ENCODE measurements around the gene SEMA3D.

DNA sequence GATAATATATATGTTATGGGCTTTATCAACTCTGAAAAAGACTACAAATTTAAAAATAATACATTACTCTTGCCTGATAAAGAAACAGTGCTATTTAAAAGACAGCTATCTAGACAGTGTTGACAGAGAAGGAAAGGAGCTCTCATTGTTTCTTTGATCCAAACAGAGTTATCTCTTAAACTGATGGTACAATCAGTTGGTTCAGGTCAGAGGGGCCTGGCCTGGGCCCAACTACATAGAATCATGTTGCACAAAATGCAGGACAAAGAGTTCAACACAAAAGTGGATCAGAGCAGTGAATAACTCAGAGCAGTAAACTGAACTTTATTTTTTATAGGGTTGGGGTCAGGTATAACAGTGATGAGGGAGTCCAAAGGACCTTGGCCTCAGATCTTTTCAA is 33.8 kb upstream of the SEMA3D start:
- TF ChIP-seq, protein P1, sequence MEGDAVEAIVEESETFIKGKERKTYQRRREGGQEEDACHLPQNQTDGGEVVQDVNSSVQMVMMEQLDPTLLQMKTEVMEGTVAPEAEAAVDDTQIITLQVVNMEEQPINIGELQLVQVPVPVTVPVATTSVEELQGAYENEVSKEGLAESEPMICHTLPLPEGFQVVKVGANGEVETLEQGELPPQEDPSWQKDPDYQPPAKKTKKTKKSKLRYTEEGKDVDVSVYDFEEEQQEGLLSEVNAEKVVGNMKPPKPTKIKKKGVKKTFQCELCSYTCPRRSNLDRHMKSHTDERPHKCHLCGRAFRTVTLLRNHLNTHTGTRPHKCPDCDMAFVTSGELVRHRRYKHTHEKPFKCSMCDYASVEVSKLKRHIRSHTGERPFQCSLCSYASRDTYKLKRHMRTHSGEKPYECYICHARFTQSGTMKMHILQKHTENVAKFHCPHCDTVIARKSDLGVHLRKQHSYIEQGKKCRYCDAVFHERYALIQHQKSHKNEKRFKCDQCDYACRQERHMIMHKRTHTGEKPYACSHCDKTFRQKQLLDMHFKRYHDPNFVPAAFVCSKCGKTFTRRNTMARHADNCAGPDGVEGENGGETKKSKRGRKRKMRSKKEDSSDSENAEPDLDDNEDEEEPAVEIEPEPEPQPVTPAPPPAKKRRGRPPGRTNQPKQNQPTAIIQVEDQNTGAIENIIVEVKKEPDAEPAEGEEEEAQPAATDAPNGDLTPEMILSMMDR (conservative IDR thresholded peaks at IDR 0.05; ENCODE audit: low read depth in 2 of 2), result no peak
- TF ChIP-seq, protein P2, sequence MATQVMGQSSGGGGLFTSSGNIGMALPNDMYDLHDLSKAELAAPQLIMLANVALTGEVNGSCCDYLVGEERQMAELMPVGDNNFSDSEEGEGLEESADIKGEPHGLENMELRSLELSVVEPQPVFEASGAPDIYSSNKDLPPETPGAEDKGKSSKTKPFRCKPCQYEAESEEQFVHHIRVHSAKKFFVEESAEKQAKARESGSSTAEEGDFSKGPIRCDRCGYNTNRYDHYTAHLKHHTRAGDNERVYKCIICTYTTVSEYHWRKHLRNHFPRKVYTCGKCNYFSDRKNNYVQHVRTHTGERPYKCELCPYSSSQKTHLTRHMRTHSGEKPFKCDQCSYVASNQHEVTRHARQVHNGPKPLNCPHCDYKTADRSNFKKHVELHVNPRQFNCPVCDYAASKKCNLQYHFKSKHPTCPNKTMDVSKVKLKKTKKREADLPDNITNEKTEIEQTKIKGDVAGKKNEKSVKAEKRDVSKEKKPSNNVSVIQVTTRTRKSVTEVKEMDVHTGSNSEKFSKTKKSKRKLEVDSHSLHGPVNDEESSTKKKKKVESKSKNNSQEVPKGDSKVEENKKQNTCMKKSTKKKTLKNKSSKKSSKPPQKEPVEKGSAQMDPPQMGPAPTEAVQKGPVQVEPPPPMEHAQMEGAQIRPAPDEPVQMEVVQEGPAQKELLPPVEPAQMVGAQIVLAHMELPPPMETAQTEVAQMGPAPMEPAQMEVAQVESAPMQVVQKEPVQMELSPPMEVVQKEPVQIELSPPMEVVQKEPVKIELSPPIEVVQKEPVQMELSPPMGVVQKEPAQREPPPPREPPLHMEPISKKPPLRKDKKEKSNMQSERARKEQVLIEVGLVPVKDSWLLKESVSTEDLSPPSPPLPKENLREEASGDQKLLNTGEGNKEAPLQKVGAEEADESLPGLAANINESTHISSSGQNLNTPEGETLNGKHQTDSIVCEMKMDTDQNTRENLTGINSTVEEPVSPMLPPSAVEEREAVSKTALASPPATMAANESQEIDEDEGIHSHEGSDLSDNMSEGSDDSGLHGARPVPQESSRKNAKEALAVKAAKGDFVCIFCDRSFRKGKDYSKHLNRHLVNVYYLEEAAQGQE (IDR thresholded peaks at IDR 0.05; ENCODE audit: unreplicated experiment), result no peak
- TF ChIP-seq EZH2 (IDR thresholded peaks at IDR 0.05; ENCODE audit: low read depth, unreplicated experiment) (no peak), POLR2AphosphoS5 (IDR thresholded peaks at IDR 0.05; ENCODE audit: low read depth) (no peak), ZNF331 (CRISPR knock-in tag; IDR thresholded peaks at IDR 0.05; ENCODE audit: low read depth) (no peak), JUNB (IDR thresholded peaks at IDR 0.05; ENCODE audit: unreplicated experiment) (no peak)

All from GM23338 (cell line).